CD4-positive, alpha-beta T cell treated with Interleukin-17A for 1 hour (primary cell): ENCODE measurements around the gene SERPINH1.

Source experiments
- DNase-seq: peaks from one replicate; pipeline ENCODE4 v3.0.0-alpha.2; 2020

Gene SERPINH1

DNA sequence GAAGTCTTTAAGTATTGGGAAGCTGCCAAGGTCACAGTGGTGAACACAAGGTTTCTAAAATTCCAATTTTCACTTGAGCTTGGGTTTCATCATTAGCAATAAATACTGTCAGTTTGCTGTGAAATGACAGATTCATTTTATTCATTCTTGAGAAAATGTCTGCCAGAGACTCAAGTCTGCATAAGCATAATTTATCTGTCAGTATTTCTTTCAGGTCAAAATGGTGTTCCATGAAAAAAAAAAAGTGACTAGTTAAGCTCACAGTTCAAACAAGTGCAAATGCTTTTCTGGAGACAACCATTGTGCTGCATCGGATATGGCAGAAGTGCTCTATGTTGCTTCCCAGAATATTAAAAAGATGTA is 28.2 kb upstream of the SERPINH1 start:
- DNase-seq: no peak

DNA sequence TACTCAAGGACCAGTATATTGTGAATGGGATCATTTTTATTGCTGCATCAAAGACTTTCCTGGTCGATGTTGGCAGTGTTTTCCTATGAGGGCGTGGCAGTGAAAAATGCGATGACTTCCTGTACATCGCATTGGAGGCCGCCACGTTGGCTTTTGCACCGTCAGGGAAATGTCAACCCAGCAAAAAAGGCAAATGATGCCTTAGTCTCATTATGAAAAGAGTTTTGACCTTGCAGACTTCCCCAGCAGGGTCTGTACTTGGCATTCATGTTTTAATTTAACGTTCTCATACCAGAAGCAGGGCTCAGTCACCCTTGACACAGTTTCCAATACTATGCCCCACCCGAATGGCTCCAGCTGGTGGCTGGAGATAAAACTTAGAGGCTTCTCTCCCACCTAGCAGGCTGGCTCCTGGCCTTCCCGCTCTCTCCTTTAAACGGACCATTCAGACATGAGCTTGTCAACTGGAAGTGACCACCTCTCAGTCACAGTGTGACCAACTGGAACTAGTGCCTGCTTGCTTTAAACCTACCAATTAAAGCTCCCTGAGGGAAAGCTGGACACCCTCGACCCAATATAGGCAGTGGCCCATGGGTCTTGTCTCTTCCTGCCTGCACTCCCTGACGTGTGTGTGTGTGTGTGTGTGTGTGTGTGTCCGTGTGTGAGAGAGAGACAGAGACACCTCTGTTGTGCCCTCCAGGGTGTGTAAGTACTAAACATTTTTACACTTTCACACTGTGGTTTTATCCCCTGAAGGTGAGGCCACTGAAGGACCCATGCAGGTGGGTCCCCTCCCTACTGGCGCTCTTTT is 27.6 kb upstream of the SERPINH1 start:
- no peak for DNase-seq

DNA sequence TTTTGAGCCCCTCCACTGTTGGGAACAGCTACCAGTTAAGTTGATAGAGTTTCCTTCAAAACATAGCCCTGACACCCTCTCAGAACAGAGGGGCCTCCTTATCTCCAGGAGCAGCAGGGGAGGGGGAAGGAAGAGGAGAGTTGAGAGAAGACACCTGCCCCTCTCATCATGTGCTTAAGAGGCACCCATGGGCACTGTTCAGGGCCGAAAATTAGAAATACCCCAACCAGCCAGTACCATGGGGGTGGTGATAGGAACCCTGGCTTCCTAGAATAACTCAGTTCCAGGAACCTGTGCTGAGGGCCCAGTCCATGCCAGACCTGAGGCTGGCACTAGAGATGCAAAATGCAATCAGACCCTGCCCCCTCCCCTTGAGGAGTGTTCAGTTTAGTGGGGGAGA is 27.0 kb upstream of the SERPINH1 start:
- no peak for DNase-seq

GRCh38 chr11:75536786-75537641 is 25.0 kb upstream of the SERPINH1 start:
- peak; percentile 48 for DNase-seq

GRCh38 chr11:75537740-75538139 is 24.3 kb upstream of the SERPINH1 start:
- no peak for DNase-seq

GRCh38 chr11:75538150-75538942 is 23.7 kb upstream of the SERPINH1 start:
- no peak for DNase-seq

- no peak for DNase-seq
Measured at GRCh38 chr11:75539459-75540334, 22.4 kb upstream of the SERPINH1 start.

- DNase-seq: no peak
Measured at GRCh38 chr11:75541193-75542087, 20.6 kb upstream of the SERPINH1 start.

- DNase-seq: no peak
Measured at GRCh38 chr11:75542088-75542438, 20.0 kb upstream of the SERPINH1 start.

DNA sequence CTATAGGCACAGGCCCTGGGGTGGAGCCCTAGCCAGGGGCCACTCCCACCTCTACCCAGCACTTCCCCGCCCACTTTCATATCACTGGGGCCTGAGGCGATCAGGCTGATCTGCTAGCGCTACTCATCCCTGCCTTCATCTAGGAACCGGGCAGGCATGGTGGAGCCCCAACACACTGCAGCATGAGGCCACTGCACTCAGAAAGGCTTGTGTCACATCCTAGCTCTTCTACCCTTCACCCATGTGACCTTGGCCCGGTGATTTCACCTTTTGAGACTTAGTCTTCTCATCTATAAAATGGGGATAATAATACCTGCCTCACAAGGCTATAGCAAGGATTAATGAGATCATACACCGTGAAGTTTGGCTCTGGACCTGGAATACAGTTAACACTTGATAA is 18.2 kb upstream of the SERPINH1 start:
- no peak for DNase-seq

- no peak for DNase-seq
Measured at GRCh38 chr11:75547177-75547576, 14.9 kb upstream of the SERPINH1 start.

DNA sequence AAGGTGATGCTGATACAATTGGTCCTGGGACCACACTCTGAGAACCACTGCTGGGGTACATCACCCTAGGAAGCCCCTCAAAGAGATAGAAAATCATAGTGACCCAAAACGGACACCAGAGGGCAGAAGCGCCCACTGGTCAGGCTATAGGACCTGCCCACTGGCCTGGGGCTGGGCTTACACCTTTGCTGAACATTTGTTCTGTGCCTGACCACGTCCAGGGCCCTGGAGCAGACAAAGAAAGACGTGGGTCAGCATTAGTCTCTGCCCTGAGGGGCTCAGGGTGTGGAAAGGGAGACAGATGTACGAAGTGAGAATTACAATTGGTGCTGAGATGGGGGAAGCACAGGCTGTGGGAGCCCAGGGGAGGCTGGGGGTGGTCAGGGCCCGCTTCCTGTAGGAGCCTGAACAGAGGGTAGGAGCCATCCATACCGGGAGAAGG is 14.4 kb upstream of the SERPINH1 start:
- DNase-seq: peak; percentile 40

DNA sequence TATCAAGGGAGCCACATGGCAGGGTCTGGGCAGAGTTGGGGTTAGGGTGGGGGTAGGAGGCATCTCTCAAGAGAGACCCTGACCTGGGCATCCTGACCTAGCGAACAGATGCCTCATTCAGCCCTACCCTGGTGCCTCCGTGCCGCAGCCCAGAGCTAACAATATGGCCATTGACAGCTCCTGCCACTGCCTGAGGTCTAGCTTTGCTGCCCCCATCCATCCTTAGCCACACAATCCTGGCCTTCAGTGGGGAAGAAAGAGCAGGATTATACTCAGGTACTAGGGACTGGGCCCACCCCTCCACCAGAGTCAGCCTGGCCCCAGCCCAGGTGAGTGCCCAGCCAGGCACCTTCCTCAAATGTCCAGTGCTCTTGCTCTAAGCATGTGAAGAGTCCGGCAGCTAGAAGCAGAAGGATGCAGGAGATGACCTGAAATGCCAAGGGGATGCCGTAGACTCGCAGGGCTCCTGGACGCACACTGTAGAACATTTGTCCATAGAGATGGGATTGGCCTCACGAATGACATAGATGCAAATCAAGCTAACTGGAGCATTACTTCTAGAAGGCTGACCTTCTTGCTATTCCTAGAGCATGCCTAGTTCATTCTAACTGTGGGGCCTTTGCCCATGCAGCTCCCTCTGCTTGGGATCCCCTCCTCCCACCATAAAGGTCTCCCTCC is 13.3 kb upstream of the SERPINH1 start:
- DNase-seq: no peak

DNA sequence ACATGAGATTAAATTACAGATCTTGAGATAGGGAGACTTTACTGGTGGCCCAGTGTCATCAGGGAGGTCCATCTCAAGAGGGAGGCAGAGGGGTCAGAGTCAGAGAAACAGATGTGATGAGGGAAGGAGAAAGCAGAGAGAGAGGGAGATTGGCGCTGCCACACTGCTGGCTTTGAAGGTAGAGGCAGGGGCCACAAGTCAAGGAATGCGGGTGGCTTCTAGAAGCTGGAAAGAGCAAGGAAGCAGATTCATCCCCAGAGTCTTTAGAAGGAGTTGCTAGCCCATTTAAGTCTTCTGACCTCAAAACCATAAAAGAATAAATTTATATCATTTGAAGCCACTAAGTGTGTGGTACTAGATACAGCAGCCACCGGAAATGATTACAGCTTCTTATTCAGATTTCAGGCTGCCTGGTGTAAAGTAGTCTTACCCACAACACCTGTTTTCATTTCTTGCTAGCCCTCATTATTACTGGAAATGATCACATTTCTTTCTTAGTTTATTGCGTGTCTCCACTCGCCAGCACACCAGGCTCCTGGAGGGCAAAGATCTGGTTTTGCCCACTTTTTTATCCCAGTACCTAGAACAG is 12.6 kb upstream of the SERPINH1 start:
- no peak for DNase-seq

- no peak for DNase-seq
Measured at GRCh38 chr11:75553182-75553581, 8.9 kb upstream of the SERPINH1 start.

DNA sequence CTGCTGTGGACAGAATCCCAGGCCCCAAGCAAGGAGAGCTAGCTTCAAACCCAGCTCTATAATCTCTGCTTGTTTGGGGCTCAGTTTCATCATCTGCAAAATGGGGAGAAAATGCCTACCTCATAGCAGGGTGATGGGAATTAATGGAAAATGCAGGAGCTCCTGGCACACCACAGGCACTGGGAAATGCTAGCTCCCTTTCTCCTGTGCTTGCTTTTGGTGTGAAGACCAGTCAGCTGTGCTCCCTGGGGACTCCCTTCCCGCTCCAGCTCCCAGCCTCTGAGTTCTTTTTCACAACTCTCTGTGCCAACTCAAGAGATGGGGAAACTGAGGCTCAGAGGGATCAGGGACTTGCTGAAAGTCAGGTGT is 8.2 kb upstream of the SERPINH1 start:
- DNase-seq: no peak

- DNase-seq: no peak
Measured at GRCh38 chr11:75554258-75555022, 7.6 kb upstream of the SERPINH1 start.

DNA sequence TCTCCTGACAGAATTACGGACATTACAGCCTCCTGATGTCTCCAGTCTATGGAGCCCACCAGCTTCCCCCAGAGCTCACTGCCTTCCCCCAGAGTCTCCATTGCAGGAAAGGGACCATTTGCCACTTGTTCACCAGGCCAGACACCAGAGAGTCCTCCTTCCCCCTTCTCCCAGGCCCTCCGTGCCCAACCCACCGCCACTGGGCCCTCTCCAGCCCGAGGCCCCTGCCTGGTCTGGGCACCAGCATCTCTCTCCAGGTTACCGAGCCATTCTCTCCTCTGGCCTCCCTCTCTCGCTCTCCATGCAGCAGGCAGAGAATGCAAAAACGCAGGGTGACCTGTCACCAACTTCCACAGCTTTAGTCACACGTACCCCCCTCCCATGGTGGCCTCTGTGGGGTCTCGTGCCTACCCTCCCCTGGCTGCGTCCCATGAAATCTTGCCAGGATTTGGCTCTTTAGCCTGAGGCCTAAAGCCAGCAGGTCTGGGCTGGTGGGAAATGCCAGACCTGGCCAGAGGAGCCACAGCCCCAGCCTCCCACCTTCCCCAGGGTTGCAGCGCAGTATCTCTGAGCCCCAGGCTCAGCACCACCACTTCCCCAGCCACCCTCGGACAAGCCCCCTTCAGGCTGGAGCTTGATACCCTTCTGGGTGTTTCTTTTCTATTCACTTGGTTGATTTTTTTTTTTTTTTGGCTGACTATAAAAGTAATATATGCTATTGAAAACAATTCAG is 6.8 kb upstream of the SERPINH1 start:
- DNase-seq: no peak

- DNase-seq: no peak
Measured at GRCh38 chr11:75556275-75556674, 5.8 kb upstream of the SERPINH1 start.
